Measurements from ENCODE around the gene SEC14L5. TPM values are rescaled to one million over a fixed set of nuclear protein-coding genes. Genes with fewer than 3 reads are reported as not detected.
"Not testable (repeated sequence)": the region's sequence is repeated elsewhere in the genome, so short reads cannot be mapped to it uniquely, and the experiment has no call there.

Gene SEC14L5
- total RNA-seq, 2 donors from 2014 or later = 0.22 to 0.33 TPM

- WGBS, 2 experiments (ENCODE audit: insufficient coverage in 1 of 2, insufficient read length in 1 of 2) = 65 to 88% methylated on average over 1 to 2 of the region's 2 CpGs
- H3K4me3 ChIP-seq (ENCODE audit: low read length) = no peak overlapping the region
- H3K9me3 Mint-ChIP-seq = peaks cover 15% of the 10 kb centered on the region
- no peak overlapping the region for H3K9ac ChIP-seq (ENCODE audit: extremely low read depth, low read length, poor library complexity, severe bottlenecking)
- H3K9me3 ChIP-seq (ENCODE audit: control insufficient read depth, low read length) = peaks cover 11% of the 10 kb centered on the region
- peaks cover 10% of the 10 kb centered on the region for H3K36me3 ChIP-seq (ENCODE audit: control insufficient read depth, insufficient read depth, low read length)
- H3K27ac ChIP-seq (ENCODE audit: low read depth, low read length) = no peak overlapping the region
- peaks cover 10% of the 10 kb centered on the region for H3K4me1 Mint-ChIP-seq
- no peak overlapping the region for H3K4me3 Mint-ChIP-seq
- TF ChIP-seq, protein P1, sequence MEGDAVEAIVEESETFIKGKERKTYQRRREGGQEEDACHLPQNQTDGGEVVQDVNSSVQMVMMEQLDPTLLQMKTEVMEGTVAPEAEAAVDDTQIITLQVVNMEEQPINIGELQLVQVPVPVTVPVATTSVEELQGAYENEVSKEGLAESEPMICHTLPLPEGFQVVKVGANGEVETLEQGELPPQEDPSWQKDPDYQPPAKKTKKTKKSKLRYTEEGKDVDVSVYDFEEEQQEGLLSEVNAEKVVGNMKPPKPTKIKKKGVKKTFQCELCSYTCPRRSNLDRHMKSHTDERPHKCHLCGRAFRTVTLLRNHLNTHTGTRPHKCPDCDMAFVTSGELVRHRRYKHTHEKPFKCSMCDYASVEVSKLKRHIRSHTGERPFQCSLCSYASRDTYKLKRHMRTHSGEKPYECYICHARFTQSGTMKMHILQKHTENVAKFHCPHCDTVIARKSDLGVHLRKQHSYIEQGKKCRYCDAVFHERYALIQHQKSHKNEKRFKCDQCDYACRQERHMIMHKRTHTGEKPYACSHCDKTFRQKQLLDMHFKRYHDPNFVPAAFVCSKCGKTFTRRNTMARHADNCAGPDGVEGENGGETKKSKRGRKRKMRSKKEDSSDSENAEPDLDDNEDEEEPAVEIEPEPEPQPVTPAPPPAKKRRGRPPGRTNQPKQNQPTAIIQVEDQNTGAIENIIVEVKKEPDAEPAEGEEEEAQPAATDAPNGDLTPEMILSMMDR (conservative IDR thresholded peaks at IDR 0.05) = no peak
- H3K27me3 Mint-ChIP-seq (ENCODE audit: insufficient read depth) = no peaks in the 10 kb centered on the region
- H3K36me3 Mint-ChIP-seq (ENCODE audit: low read depth) = peaks cover 41% of the 10 kb centered on the region
- no peaks in the 10 kb centered on the region for H3K27me3 ChIP-seq (ENCODE audit: control insufficient read depth, insufficient read depth, low read length, poor library complexity, severe bottlenecking)
- DNase-seq = no peak
- no peak overlapping the region for H3K27ac Mint-ChIP-seq
- peaks cover 6% of the 10 kb centered on the region for H3K4me1 ChIP-seq (ENCODE audit: control insufficient read depth, insufficient read depth, low read length)
Observed at GRCh38 chr16:4927661-4928060, 30.5 kb upstream of the SEC14L5 start.

DNA sequence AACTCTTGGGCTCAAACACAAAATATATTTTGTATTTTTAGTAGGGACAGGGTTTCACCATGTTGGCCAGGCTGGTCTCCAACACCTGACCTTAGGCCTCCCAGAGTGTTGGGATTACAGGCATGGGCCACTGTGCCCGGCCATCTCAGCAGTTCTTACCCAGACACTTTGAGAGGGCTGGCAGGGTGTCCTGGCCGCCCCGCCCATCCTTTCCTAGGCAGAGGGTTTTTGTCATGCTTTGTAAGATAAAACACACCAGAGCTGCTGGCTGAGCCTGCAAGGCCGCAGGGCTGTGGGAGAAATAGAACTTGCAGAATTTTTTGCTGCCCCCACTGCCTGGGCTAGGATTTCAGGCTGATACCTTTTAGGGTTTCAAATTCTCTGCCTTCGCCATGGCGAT is 29.9 kb upstream of the SEC14L5 start:
- Histone ChIP-seq H3K4me1 (ENCODE audit: control insufficient read depth, insufficient read depth, low read length) (peaks cover 6% of the 10 kb centered on the region), H3K4me3 (ENCODE audit: low read length) (no peak overlapping the region), H3K9ac (ENCODE audit: extremely low read depth, low read length, poor library complexity, severe bottlenecking) (no peak overlapping the region), H3K9me3 (ENCODE audit: control insufficient read depth, low read length) (peaks cover 11% of the 10 kb centered on the region), H3K27me3 (ENCODE audit: control insufficient read depth, insufficient read depth, low read length, poor library complexity, severe bottlenecking) (no peaks in the 10 kb centered on the region), H3K36me3 (ENCODE audit: control insufficient read depth, insufficient read depth, low read length) (peaks cover 10% of the 10 kb centered on the region), H3K27ac (ENCODE audit: low read depth, low read length) (no peak overlapping the region)
- Mint-ChIP-seq H3K27ac (no peak overlapping the region), H3K4me1 (peaks cover 10% of the 10 kb centered on the region), H3K4me3 (no peak overlapping the region), H3K27me3 (ENCODE audit: insufficient read depth) (no peaks in the 10 kb centered on the region), H3K9me3 (peaks cover 15% of the 10 kb centered on the region), H3K36me3 (ENCODE audit: low read depth) (peaks cover 41% of the 10 kb centered on the region)
- WGBS, 2 experiments (ENCODE audit: insufficient coverage in 1 of 2, insufficient read length in 1 of 2) = 78 to 92% methylated on average over 6 of the region's 6 CpGs
- no peak for DNase-seq
- TF ChIP-seq, protein P1 (conservative IDR thresholded peaks at IDR 0.05) = no peak

GRCh38 chr16:4929619-4930018 is 28.5 kb upstream of the SEC14L5 start:
- not testable (repeated sequence) for DNase-seq; H3K4me1 Mint-ChIP-seq; H3K36me3 ChIP-seq (ENCODE audit: control insufficient read depth, insufficient read depth, low read length); H3K27ac ChIP-seq (ENCODE audit: low read depth, low read length); H3K27ac Mint-ChIP-seq; H3K4me1 ChIP-seq (ENCODE audit: control insufficient read depth, insufficient read depth, low read length); H3K4me3 ChIP-seq (ENCODE audit: low read length); H3K27me3 ChIP-seq (ENCODE audit: control insufficient read depth, insufficient read depth, low read length, poor library complexity, severe bottlenecking); H3K27me3 Mint-ChIP-seq (ENCODE audit: insufficient read depth); H3K9ac ChIP-seq (ENCODE audit: extremely low read depth, low read length, poor library complexity, severe bottlenecking); H3K4me3 Mint-ChIP-seq
- H3K9me3 ChIP-seq (ENCODE audit: control insufficient read depth, low read length) = peaks cover 11% of the 10 kb centered on the region
- WGBS, 2 experiments (ENCODE audit: insufficient coverage in 1 of 2, insufficient read length in 1 of 2) = 98% methylated on average over 4 of the region's 4 CpGs; no CpG with 5 or more reads in 1 of the 2 experiments
- H3K9me3 Mint-ChIP-seq = peaks cover 15% of the 10 kb centered on the region
- peaks cover 41% of the 10 kb centered on the region for H3K36me3 Mint-ChIP-seq (ENCODE audit: low read depth)

GRCh38 chr16:4931381-4931780 is 26.7 kb upstream of the SEC14L5 start:
- Histone ChIP-seq H3K4me1 (ENCODE audit: control insufficient read depth, insufficient read depth, low read length) (no peaks in the 10 kb centered on the region), H3K9me3 (ENCODE audit: control insufficient read depth, low read length) (peaks cover 11% of the 10 kb centered on the region), H3K36me3 (ENCODE audit: control insufficient read depth, insufficient read depth, low read length) (peaks cover 10% of the 10 kb centered on the region), H3K27me3 (ENCODE audit: control insufficient read depth, insufficient read depth, low read length, poor library complexity, severe bottlenecking) (no peaks in the 10 kb centered on the region), H3K27ac (ENCODE audit: low read depth, low read length) (no peak overlapping the region), H3K4me3 (ENCODE audit: low read length) (no peak overlapping the region), H3K9ac (ENCODE audit: extremely low read depth, low read length, poor library complexity, severe bottlenecking) (no peak overlapping the region)
- Mint-ChIP-seq H3K4me1 (no peaks in the 10 kb centered on the region), H3K27ac (no peak overlapping the region), H3K27me3 (ENCODE audit: insufficient read depth) (no peaks in the 10 kb centered on the region), H3K36me3 (ENCODE audit: low read depth) (peaks cover 37% of the 10 kb centered on the region), H3K9me3 (peaks cover 12% of the 10 kb centered on the region), H3K4me3 (no peak overlapping the region)
- peak; percentile 38 for DNase-seq
- TF ChIP-seq, protein P1 (conservative IDR thresholded peaks at IDR 0.05) = no peak
- 87 to 98% methylated on average over 10 to 11 of the region's 11 CpGs for WGBS, 2 experiments (ENCODE audit: insufficient coverage in 1 of 2, insufficient read length in 1 of 2)
